Effector memory CD8-positive, alpha-beta T cell (primary cell): ENCODE measurements around the gene ZGPAT.

Experiments
- ATAC-seq: fragments of 150-1000 bp; cut with Tn5 transposase; replicated peaks from 2 replicates; pipeline ENCODE4 v1.10.0; 2021; ENCODE audit warnings: mild to moderate bottlenecking, moderate library complexity
- DNase-seq, 3 experiments: peaks; one replicate each; pipeline ENCODE4 v3.0.0; 2021
- H3K27ac Mint-ChIP-seq, 2 donors: one replicate each; pipeline ENCODE4 v1.8.0; 2022; ENCODE audit warnings: mild to moderate bottlenecking in 2 of 2, mixed read lengths in 2 of 2, moderate library complexity in 2 of 2
- H3K27me3 Mint-ChIP-seq, 2 donors: one replicate each; pipeline ENCODE4 v1.8.0; 2022; ENCODE audit warnings: mixed read lengths in 2 of 2
- H3K36me3 Mint-ChIP-seq: one replicate; pipeline ENCODE4 v1.8.0; 2022; ENCODE audit warnings: mild to moderate bottlenecking, moderate library complexity, mixed read lengths; ENCODE audit not compliant: insufficient read depth
- H3K4me1 Mint-ChIP-seq, 2 donors: one replicate each; pipeline ENCODE4 v1.8.0; 2022; ENCODE audit warnings: low read depth in 2 of 2, mixed read lengths in 2 of 2
- H3K4me3 Mint-ChIP-seq, 2 donors: one replicate each; pipeline ENCODE4 v1.8.0; 2022; ENCODE audit warnings: mild to moderate bottlenecking in 2 of 2, mixed read lengths in 2 of 2, moderate library complexity in 2 of 2
- H3K9me3 Mint-ChIP-seq, 2 donors: one replicate each; pipeline ENCODE4 v1.8.0; 2022; ENCODE audit warnings: mixed read lengths in 2 of 2

Gene ZGPAT

GRCh38 chr20:63699466-63700198 lies 8.2 kb upstream of the ZGPAT start:
- DNase-seq (no peak), ATAC-seq (no peak)
- Mint-ChIP-seq H3K9me3 (no peaks in the 10 kb centered on the region), H3K4me3 (peak overlapping the region in 1 of 2 donors; percentile 15), H3K36me3 (peaks cover 16% of the 10 kb centered on the region), H3K27ac (no peak overlapping the region), H3K4me1 (peaks cover 8 to 16% of the 10 kb centered on the region in 2 donors), H3K27me3 (no peaks in the 10 kb centered on the region)

GRCh38 chr20:63700199-63701050 lies 7.4 kb upstream of the ZGPAT start:
- no peaks in the 10 kb centered on the region for H3K27me3 Mint-ChIP-seq
- DNase-seq (no peak), ATAC-seq (no peak)
- H3K4me3 Mint-ChIP-seq, result no peak overlapping the region
- peak overlapping the region in 1 of 2 donors; percentile 28 for H3K27ac Mint-ChIP-seq
- H3K36me3 Mint-ChIP-seq, result peaks cover 17% of the 10 kb centered on the region
- peaks cover 8 to 19% of the 10 kb centered on the region in 2 donors for H3K4me1 Mint-ChIP-seq
- no peaks in the 10 kb centered on the region for H3K9me3 Mint-ChIP-seq

DNA sequence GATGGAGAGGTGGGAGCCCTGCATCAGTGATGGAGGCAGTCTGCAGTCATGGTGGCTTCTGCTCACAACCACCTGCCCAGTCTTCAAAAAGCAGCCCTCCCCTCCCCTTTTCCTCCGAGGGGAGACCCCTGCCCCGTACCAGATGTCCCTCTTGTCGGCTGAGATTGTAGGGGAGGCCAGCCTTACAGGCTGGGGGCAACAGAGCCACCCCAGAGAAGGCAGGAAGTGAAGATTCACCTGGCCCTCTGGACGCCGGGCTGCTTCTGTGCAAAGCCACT lies 6.8 kb upstream of the ZGPAT start:
- H3K27ac Mint-ChIP-seq, result no peak overlapping the region
- H3K4me3 Mint-ChIP-seq, result no peak overlapping the region
- H3K36me3 Mint-ChIP-seq, result peaks cover 23% of the 10 kb centered on the region
- no peak for DNase-seq
- ATAC-seq, result no peak
- H3K27me3 Mint-ChIP-seq, result no peaks in the 10 kb centered on the region
- no peaks in the 10 kb centered on the region for H3K9me3 Mint-ChIP-seq
- H3K4me1 Mint-ChIP-seq, result peaks cover 8 to 19% of the 10 kb centered on the region in 2 donors

DNA sequence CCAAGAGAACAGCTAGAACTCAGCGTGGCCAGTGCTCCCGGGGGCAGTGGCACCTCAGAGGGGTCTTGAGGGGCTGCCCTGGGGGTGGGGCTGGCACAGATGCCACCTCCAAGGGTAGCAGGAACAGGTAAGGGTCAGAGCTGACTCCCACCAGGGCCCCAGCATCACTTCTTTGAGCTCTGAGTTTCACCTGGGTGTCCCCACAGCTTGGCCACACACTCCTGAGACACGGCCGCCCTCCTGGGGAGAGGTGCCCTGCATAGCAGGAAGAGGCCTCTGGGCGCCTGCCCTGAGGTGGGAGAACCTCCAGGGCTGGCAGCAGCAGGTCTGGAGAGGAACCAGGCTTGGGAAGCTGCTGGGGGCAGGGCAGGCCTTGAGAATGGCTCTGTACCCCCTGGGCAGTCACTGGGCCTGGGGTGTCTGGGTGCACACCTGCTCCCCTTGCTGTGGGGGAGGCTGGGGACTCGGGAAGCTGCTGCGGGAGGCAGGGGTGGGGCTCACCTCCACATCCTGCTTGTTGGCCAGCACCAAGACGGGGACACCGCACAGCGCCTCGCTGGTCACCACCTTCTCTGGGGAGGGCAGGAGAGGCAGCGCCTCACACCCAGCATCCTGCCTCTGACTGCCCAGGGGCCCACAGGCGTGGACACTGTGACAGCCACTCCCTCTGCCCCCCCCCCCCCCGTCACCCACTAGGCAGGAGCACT lies 6.4 kb upstream of the ZGPAT start:
- DNase-seq, result no peak
- ATAC-seq, result no peak
- H3K4me1 Mint-ChIP-seq, result peaks cover 10 to 22% of the 10 kb centered on the region in 2 donors
- H3K27ac Mint-ChIP-seq, result no peak overlapping the region
- peaks cover 27% of the 10 kb centered on the region for H3K36me3 Mint-ChIP-seq
- H3K27me3 Mint-ChIP-seq, result no peaks in the 10 kb centered on the region
- H3K4me3 Mint-ChIP-seq, result no peak overlapping the region
- H3K9me3 Mint-ChIP-seq, result no peaks in the 10 kb centered on the region

- no peak for ATAC-seq
- no peaks in the 10 kb centered on the region for H3K9me3 Mint-ChIP-seq
- peaks cover 31% of the 10 kb centered on the region for H3K36me3 Mint-ChIP-seq
- peak overlapping the region; percentile 68 to 78 for H3K27ac Mint-ChIP-seq
- DNase-seq, result no peak
- no peaks in the 10 kb centered on the region for H3K27me3 Mint-ChIP-seq
- H3K4me3 Mint-ChIP-seq, result no peak overlapping the region
- peaks cover 16 to 29% of the 10 kb centered on the region in 2 donors for H3K4me1 Mint-ChIP-seq
These were observed 5.7 kb upstream of the ZGPAT start for GRCh38 chr20:63702036-63702665.

DNA sequence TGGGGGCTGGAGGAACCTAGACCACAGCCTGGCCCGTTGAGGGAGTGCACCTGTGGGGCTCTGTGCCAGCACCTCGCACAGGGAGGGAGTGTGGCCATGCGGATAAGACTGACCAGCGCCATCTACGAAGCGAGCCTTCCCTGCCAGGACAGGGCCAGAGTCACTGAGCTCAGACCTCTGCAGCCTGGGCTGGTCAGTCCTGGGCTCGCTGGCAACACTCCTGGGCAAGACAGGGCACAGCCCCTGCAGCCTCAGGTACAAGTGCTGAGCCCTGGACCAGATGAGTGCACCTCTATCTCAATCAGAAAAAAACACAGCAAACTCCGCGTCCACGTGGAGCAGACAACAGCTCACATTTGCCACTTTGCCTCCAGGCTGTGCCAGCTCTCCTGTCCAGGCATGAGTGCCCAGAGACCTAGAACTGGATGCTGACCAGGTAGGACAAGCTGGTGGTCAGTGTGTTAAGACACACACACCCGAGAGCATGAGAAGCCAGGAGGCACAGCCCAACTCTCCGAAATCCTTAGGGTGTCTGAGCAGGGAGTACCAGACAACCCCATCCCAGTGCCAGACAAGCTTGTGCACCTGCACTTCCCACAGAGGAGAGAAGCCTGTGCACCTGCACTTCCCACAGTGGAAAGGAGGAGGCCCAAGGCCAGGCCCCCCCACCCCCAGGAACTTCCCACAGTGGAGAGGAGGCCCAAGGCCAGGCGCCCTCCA lies 4.9 kb upstream of the ZGPAT start:
- H3K9me3 Mint-ChIP-seq, result no peaks in the 10 kb centered on the region
- DNase-seq, result no peak

DNA sequence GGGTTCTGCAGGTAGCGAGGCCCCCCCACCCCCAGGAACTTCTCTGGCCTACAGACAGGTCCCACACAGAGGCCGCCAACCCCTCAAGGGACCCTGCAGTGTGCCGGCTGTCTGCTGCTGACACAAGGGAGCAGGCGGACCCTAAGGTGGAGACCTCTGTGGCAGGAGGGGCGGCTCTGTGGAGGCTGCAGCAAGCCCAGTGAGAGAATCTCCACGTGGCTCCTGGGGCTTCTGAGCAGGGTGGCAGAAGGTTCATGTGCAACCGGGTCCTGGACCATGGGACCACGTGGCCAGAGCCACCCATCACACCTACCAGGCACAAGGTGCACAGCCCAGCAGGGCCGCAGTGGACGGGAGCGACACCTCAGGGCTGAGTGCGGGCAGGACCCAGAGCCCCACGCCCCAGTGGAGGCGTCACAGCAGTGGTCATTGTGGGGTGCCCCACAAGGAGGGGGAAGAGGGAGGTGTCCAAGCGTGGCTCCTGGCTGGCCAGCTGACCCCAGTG lies 4.3 kb upstream of the ZGPAT start:
- H3K9me3 Mint-ChIP-seq, result no peaks in the 10 kb centered on the region
- no peak for ATAC-seq
- H3K4me1 Mint-ChIP-seq, result peaks cover 17 to 25% of the 10 kb centered on the region in 2 donors
- no peak for DNase-seq
- no peaks in the 10 kb centered on the region for H3K27me3 Mint-ChIP-seq
- no peak overlapping the region for H3K4me3 Mint-ChIP-seq
- peak overlapping the region; percentile 28 to 78 for H3K27ac Mint-ChIP-seq
- H3K36me3 Mint-ChIP-seq, result peaks cover 34% of the 10 kb centered on the region

More for the DNA sequence above, 4.9 kb upstream of the ZGPAT start:
- Mint-ChIP-seq H3K4me1 (peaks cover 15 to 24% of the 10 kb centered on the region in 2 donors), H3K27ac (peak overlapping the region; percentile 68 to 78), H3K27me3 (no peaks in the 10 kb centered on the region), H3K4me3 (no peak overlapping the region), H3K36me3 (peaks cover 31% of the 10 kb centered on the region)
- no peak for ATAC-seq

- H3K9me3 Mint-ChIP-seq, result no peaks in the 10 kb centered on the region
- H3K27me3 Mint-ChIP-seq, result no peaks in the 10 kb centered on the region
- H3K4me1 Mint-ChIP-seq, result peaks cover 18 to 31% of the 10 kb centered on the region in 2 donors
- H3K36me3 Mint-ChIP-seq, result peaks cover 39% of the 10 kb centered on the region
- peak overlapping the region; percentile 28 to 62 for H3K27ac Mint-ChIP-seq
- no peak for DNase-seq
- H3K4me3 Mint-ChIP-seq, result no peak overlapping the region
- ATAC-seq, result no peak
These were observed 3.7 kb upstream of the ZGPAT start for GRCh38 chr20:63703976-63704748.

GRCh38 chr20:63704749-63705117 lies 3.1 kb upstream of the ZGPAT start:
- H3K27ac Mint-ChIP-seq, result peak overlapping the region in 1 of 2 donors; percentile 62
- no peaks in the 10 kb centered on the region for H3K9me3 Mint-ChIP-seq
- ATAC-seq, result no peak
- no peaks in the 10 kb centered on the region for H3K27me3 Mint-ChIP-seq
- peaks cover 44% of the 10 kb centered on the region for H3K36me3 Mint-ChIP-seq
- no peak overlapping the region for H3K4me3 Mint-ChIP-seq
- no peak for DNase-seq
- H3K4me1 Mint-ChIP-seq, result peaks cover 15 to 31% of the 10 kb centered on the region in 2 donors

- no peaks in the 10 kb centered on the region for H3K9me3 Mint-ChIP-seq
- peaks cover 47% of the 10 kb centered on the region for H3K36me3 Mint-ChIP-seq
- DNase-seq (no peak), ATAC-seq (no peak)
- H3K27me3 Mint-ChIP-seq, result no peaks in the 10 kb centered on the region
- H3K27ac Mint-ChIP-seq, result no peak overlapping the region
- H3K4me3 Mint-ChIP-seq, result peak overlapping the region; percentile 31 to 85
- peaks cover 18 to 31% of the 10 kb centered on the region in 2 donors for H3K4me1 Mint-ChIP-seq
These were observed 2.4 kb upstream of the ZGPAT start for GRCh38 chr20:63705232-63706026.

- Mint-ChIP-seq H3K4me1 (peaks cover 25 to 37% of the 10 kb centered on the region in 2 donors), H3K27me3 (no peaks in the 10 kb centered on the region), H3K9me3 (no peaks in the 10 kb centered on the region), H3K27ac (peak overlapping the region; percentile 82 to 94), H3K4me3 (peak overlapping the region; percentile 85 to 87), H3K36me3 (peaks cover 51% of the 10 kb centered on the region)
- no peak for DNase-seq
- ATAC-seq, result no peak
These were observed 1.7 kb upstream of the ZGPAT start for GRCh38 chr20:63706027-63706695.
